Anterior cingulate cortex (tissue), 58 donors: ENCODE data around the gene ARFGEF3.

Experiments
- DNase-seq, 58 donors: peaks; one replicate each; lab custom pipeline; 2025; lab: John Stamatoyannopoulos, UW

The ARFGEF3 gene

DNA sequence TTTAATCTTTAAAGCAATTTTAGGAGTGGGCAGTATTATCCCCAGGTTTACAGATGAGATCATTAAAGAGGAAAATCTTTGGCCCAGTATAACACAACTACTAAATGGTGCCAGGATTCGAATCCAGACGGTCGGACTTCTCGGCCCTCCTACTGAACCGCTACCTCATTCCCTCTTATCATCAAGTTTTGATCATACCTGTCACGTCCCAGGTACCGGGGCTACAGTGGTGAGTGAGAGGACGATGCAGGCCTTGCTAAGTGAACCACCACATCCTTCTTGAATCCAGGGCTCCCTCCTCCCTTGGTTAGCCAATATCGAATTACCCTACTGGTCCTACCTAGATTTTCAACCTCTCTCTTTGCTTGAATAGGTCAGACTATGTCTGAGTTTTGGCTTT lies 134.6 kb downstream of the ARFGEF3 start:
- no peak for DNase-seq

DNA sequence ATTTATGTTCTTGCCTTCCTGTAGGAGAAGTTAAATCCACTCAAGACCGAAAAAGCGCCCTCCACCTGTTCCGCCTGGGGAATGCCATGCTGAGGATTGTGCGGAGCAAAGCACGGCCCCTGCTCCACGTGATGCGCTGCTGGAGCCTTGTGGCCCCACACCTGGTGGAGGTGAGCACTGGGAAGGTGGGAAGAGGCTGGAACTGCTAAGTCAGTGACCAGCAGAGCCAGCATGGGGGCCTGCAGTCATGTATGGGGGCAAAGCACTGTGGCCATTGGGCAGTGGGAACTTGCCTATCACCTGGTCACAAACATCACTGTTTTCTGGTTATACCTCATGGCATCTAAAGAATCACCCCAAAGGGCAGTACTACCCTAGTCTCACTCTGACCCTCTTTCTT lies 135.0 kb downstream of the ARFGEF3 start:
- DNase-seq, result no peak

DNA sequence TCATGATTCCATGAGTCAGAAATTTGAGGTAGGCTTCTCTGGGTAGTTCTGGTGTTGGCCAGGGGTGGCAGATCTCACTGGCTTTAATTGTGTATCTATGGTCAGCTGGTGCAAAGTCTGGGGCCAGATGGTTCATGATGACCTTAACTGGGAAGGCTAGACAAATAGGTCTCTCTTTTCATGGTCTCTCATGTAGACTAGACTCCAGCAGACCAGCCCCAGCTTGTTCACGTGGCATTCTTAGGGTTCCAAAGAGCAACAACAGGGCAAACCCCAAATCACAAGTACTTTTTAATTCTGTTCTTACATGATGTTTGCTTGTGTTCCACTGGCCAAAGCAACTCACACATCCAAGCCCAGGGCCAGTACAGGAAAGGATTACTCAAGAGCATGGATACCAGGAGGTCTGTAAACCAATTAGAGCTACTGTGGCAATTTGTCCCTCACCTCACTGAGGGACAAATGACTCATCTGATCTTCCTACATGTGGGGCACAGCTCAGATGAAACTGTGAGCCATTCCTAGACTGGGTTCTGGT lies 136.1 kb downstream of the ARFGEF3 start:
- no peak for DNase-seq

DNA sequence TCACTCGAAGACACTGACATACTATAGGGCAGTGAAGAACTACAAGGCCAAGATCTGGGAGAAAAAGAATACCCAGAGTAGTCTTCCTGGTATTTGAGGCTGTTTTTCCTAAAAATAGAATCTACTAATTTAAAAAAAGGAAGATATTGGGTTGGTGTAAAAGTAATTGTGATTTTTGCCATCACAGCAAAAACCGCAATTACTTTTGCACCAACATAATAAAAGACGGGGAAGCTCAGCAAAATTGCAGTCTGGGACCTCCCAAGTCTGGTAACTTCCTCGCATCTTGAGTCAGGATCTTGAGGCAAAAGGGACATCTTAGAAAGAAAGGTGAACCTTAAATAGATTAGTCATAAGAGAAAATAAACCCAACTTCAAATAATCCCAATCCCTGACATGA lies 138.7 kb downstream of the ARFGEF3 start:
- no peak for DNase-seq

DNA sequence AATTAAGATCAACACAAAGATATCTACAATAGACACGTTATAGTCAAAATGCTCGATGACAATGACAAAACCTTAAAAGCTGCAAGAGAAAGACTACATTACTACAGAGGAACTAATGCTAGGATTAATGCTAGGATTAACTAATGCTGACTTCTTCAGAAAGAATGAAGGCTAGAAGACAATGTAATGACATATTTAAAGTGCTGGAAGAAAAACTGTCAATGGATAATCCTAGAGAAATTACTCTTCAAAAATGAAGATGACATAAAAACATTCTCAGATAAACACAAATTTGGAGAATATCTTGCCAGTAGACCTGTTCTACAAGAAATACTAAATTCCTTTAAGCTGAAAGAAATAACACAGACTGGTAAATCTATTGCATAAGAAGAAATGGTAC lies 140.8 kb downstream of the ARFGEF3 start:
- DNase-seq, result no peak

DNA sequence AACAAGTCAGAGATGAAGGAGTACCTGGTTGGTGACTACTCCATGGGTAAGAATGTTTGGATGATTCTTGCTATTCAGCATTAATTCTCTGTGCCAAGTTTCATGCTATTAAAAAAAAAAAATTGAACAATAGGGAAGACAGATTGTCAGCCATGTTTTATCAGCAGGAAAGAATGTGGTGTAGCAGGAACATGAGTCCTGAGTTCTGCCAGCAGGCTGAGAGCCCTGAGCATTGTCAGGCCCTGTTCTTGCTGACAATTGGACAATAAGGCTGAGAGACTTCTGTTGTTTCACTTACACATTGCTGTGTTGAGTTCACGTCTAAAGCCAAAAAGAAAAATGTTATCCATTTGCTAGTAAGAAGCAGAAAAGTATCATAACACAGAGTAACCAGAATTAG lies 145.6 kb downstream of the ARFGEF3 start:
- no peak for DNase-seq

DNA sequence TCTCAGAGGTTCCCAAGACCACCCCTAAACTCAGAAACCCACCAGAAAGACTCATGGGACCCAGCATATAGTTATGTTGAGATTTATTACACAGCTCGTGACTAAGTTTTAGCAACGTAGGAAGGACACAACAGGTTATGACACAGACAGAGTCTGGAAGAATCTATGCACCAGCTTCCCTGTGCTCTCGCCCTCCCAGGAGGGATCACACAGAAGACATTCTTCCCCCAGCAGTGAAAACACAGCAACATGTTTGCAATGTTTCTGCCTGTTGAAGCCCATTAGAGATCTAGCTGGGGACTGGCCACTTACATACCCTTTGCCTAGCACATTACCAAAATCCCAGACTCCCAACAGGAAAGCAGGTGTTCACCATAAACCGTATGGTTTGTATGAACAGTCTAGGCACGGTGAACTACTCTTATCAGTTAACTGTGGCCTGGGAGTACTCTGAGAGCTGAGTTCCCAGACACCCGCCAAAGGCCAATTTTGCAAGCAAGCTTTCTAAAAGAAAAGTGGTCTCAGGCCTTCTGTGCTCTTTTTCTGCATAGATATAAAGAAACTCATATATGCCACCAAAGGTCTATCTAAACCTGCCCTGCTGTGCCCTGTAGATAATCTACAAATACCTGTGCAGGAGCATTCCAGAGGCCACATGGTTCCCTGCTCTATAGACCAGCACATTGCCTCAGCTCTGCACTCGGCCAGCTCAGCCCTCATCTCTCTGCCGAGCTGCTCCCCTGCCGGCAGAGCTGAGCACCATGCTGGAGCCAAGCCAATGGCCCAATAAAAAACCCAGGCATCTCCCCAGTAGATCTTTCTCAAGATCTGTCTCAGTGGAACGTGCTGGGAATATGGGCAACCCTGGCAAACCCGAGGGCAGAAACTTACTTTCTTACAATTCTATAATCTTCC lies 146.3 kb downstream of the ARFGEF3 start:
- peak in 33 of 58 donors; percentile 7 to 50 (median 16) for DNase-seq

DNA sequence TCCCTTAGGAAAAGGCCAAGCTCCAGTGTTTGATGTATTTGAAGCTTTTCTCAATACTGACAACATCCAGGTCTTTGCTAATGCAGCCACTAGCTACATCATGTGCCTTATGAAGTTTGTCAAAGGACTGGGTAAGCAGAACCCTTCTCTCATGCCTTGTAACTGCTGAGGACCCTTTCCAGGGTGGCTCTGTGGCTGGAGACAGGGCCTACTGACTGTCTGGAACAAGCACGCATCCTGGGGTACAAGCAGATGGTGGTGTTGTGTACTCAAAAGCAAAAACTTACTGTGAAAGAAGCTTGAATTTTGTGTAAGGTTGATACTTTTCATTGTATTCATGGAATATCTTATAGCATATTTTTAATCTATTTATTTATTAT lies 147.0 kb downstream of the ARFGEF3 start:
- DNase-seq, result no peak

DNA sequence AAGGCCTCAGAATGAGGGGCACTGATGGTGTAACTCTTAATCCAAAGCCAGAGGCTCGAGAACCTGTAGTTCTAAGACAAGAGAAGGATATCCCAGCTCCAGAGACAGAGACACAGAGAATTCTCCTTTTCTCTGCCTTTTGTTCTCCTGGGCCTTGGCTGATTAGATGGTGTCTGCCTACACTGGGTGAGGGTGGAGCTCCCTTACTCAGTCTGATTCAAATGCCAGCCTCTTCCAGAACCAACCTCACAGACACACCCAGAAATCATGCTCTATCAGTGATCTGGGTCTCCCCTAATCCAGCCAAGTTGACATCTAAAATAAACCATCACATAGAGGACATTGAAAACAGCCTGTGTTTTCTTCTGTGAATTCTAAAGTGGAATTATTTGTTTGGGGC lies 148.0 kb downstream of the ARFGEF3 start:
- no peak for DNase-seq

DNA sequence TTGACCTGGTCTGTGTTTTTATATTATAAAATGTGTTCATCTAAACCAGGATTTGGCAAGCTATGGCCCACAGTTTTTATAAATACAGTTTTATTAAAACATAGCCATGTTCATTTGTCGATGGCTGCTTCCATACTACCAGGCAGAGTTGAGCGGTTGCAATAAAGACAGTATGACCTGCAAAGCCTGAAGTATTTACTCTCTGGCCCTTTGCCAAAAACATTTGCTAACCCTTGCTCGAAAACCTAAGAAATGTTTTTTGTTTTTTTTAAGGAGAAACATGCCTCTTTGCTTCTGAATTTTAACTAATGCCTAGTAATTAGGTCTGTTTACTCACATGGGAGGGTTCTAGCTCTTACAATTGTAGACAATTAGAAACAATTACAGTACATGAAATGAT lies 148.6 kb downstream of the ARFGEF3 start:
- DNase-seq, result no peak

DNA sequence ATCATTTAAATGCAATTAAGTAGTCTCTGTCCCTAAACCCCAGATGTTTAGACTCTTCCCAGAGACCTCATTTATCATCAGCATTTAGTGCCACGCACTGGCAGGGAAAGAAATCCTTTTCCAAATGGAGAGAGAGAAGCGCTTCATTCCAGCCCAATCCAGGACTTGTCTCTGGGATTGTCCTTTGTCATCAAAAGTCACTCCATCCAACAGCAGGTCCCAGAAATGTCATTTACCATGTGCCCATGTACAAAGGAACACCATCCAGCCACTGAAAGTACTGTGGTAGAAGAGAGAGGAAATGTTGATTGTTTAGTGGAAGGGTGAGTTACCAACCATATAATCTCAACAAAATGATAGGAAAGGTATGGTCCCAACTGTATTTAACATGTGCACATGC lies 149.1 kb downstream of the ARFGEF3 start:
- no peak for DNase-seq

DNA sequence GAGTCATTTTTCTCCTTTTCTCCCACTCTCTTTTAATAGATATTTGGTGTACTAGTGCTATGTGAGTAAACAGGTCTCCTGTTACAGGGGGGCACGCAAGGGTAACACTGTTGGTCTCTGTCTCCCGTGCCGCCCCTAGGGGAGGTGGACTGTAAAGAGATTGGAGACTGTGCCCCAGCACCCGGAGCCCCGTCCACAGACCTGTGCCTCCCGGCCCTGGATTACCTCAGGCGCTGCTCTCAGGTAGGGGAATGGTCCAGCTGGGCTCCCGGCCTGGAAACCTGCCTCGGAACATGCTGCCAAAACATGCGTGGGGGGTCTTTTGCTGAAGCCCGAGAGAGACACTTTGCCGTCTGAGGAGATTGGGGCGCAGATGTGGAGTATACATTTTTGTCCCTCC lies 149.5 kb downstream of the ARFGEF3 start:
- no peak for DNase-seq

DNA sequence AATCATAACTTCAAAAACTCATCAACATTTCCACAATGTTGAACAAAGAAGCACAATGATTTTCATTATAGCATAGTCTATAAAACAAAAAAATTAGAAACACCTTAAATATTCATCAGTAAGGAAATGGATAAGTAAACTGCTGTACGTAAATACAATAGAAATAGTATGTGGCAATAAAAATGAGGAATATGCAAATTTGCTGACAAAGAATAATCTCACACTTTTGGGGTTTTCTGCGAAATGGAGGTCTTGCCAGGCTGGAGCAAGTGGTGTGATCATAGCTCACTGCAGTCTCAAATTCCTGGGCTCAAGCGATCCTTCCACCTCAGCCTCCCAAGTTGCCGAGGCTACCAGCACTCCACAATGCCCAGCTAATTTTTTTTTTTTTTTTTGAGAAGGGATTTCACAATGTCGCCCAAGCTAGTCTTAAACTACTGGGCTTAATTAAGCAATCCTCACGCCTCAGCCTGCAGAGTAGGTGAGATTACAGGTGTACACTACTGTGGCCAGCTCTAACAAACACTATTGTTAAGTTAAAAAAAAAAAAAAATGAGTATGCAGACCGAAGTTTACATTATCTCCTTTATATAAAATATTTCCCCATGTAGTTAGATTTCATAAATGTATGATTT lies 157.1 kb downstream of the ARFGEF3 start:
- DNase-seq, result no peak

DNA sequence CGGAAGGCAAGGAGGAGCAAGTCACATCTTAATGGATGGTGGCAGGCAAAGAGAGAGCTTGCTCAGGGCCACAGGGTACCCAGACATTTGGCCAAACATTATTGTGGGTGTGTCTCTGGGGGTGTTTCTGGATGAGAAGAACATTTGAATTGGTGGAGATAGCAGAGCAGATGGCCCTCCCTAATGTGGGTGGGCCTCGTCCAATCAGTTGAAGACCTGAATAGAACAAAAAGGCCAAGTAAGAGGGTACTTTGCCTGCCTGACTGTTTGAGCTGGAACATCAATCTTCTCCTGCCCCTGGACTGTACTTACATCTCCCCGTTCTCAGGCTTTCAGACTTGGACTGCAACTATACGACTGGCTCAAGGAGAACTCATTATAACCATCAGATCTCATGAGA lies 160.2 kb downstream of the ARFGEF3 start:
- no peak for DNase-seq

DNA sequence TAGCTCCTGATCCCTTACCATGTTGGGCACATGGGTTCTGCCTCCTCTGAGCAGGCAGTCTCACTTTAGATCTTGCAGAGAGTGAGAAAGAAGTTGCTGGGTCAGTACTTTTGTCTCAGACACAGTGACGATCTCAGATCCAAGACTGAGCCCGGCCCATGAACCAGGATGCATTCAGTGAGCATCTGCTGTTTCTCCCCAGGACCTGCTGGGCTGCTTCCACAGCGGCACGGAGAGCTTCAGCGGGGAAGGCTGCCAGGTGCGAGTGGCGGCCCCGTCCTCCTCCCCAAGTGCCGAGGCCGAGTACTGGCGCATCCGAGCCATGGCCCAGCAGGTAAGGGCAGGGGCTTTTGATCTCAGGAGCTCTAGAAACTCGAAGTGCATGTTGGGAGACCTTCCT lies 162.1 kb downstream of the ARFGEF3 start:
- DNase-seq, result no peak

DNA sequence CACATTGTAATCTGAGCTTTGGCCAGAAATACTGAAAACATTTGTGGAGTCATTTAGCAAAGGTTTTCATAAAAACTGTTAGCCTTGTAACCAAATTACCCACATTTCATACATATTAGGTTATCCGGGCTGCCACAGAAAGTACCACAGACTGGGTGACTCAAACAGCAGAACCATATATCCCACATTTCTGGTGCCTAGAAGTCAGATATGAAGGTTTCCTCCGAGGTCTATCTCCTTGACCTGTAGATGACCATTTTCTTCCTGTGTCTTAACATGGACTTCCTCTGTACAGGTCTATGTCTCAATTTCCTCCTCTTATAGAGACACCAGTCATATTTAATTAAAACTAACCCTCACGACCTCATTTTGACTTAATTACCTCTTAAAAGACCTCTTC lies 166.5 kb downstream of the ARFGEF3 start:
- DNase-seq, result no peak

DNA sequence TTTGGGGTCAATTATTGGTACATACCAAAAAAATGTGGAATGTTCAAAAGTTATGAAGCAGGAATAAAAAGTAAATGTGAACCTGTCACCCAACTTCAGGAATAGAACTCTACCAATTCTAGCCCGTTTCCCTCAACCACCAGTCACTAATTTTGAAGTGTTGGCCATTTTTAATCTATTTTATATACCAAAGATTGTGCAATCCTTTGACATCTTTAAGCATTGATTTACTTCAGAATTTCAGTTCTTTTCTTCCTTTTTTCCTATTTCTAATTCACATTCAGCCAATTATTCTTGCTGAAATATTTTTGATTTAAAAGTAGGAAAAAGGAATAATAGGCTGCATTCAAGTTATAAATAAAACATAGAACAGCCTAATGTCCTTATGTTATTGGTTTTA lies 169.0 kb downstream of the ARFGEF3 start:
- no peak for DNase-seq

DNA sequence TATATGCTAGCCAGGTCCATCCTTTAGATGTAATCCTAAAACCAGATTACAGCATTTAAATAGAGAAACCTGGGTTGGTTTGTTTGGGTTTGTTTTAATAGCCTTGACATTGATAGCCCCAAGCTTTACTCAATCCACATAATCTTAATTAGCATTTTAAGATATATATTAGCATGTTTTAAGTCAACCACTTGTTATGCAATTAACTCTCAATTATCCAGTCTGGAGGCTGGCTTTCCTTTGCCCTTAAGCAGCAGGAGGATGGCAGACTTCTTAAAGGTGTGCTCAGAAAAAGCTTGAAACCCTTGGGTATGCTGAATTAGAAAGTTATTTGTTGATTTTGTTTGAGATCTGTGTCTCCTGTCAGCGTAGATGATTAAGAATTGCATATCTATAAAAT lies 169.7 kb downstream of the ARFGEF3 start:
- no peak for DNase-seq

DNA sequence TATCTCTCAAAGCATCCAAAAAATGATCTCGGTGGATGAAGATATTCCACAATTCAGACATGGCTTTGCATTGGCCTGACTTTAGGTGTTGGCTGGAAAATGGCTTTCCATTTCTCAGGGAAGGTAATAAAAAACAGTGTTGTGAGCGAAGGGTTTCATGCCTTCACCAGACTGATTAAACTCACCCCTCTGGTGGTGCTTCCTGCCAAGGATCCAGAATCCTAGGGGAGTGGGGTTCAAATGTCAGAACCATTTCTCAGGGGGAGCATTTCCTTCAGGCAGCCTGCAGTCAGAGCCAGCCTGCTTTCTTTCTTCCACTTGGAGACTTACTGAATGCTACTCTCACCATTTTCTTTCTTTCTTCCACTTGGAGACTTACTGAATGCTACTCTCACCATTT lies 170.2 kb downstream of the ARFGEF3 start:
- DNase-seq, result no peak

DNA sequence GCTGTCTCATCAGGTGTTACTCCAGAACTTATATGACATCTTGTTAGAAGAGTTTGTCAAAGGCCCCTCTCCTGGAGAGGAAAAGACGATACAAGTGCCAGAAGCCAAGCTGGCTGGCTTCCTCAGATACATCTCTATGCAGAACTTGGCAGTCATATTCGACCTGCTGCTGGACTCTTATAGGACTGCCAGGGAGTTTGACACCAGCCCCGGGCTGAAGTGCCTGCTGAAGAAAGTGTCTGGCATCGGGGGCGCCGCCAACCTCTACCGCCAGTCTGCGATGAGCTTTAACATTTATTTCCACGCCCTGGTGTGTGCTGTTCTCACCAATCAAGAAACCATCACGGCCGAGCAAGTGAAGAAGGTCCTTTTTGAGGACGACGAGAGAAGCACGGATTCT lies 172.3 kb downstream of the ARFGEF3 start:
- DNase-seq, result no peak

DNA sequence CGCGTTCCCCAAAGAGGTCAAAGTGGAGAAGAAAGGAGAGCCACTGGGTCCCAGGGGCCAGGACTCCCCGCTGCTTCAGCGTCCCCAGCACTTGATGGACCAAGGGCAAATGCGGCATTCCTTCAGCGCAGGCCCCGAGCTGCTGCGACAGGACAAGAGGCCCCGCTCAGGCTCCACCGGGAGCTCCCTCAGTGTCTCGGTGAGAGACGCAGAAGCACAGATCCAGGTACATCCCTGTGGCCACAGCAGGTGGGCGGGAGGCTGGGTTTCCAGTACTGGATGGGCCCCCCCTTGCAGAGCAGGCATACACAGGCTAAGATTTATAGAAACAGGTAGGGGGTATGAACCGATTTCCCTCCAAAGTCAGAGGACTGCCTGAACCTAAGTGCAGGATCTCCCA lies 173.2 kb downstream of the ARFGEF3 start:
- DNase-seq, result no peak

DNA sequence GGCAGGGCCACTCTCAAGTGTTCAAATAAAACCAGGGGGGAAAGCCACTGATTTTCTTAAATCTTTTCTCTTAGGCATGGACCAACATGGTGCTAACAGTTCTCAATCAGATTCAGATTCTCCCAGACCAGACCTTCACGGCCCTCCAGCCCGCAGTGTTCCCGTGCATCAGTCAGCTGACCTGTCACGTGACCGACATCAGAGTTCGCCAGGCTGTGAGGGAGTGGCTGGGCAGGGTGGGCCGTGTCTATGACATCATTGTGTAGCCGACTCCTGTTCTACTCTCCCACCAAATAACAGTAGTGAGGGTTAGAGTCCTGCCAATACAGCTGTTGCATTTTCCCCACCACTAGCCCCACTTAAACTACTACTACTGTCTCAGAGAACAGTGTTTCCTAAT lies 174.5 kb downstream of the ARFGEF3 start:
- DNase-seq, result no peak
